Right lobe of liver (tissue), 4 donors: ENCODE data around the gene FAM20C.

Experiments used
- POLR2A ChIP-seq: fragments of 450-650 bp; IDR thresholded peaks from one replicate; pipeline ENCODE4 v1.6.1; 2017; ENCODE audit warnings: antibody characterized with exemption, mild to moderate bottlenecking
- TF ChIP-seq, protein P1 (sequence below), 4 donors: fragments of 200-600 bp in 3 of 4; fragments of 450-650 bp in 1 of 4; IDR thresholded peaks; one replicate each; pipeline versions ENCODE4 v1.5.1 to v1.8.0; 2016 to 2022; ENCODE audit warnings: antibody characterized with exemption in 4 of 4, mild to moderate bottlenecking in 2 of 4
- donor health status: DM: no; HTN: no; CAD: no.
- donor health status: DM: no; HTN: no; CAD: no.
- donor health status: DM: no; HTN: yes; CAD: no.

DNA sequence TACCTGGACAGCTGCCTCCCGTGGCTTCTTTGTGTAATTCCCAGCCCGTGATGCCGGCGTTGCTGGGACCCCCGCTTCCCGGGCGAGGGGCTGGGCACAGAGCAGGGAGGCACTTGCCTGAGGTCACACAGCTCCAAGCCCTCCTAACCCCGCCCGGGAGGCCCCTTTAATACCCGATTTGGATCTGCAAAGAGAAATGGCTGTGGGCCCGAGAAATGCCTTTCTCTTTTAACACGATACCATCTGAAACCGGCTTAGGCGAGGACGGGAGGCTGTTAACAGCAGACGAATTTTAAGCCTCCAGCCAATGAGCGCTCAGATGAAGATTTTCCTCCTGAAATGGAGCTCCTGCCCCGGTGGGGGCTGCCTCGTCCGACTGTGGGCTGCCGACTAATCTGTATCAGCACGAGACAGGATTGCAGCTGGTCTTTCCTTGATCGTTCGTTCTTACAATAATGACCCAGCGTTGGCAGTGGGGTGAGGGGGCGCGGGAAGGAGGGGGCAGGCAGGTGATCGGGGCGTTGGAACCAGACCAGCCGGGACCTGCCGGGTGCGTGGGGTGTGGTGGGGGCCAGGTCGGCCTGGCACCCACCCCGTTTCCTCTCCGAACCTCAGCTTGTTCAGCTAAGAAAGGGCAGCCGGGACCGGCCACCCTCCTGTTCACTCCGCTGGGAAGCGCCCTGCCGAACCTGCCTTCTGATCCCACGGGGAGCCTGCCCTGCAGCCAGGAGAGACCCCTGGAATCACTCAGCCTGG lies 61.4 kb downstream of the FAM20C start:
- TF ChIP-seq, protein P1, sequence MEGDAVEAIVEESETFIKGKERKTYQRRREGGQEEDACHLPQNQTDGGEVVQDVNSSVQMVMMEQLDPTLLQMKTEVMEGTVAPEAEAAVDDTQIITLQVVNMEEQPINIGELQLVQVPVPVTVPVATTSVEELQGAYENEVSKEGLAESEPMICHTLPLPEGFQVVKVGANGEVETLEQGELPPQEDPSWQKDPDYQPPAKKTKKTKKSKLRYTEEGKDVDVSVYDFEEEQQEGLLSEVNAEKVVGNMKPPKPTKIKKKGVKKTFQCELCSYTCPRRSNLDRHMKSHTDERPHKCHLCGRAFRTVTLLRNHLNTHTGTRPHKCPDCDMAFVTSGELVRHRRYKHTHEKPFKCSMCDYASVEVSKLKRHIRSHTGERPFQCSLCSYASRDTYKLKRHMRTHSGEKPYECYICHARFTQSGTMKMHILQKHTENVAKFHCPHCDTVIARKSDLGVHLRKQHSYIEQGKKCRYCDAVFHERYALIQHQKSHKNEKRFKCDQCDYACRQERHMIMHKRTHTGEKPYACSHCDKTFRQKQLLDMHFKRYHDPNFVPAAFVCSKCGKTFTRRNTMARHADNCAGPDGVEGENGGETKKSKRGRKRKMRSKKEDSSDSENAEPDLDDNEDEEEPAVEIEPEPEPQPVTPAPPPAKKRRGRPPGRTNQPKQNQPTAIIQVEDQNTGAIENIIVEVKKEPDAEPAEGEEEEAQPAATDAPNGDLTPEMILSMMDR (IDR thresholded peaks at IDR 0.05) = no peak
- no peak for TF ChIP-seq POLR2A
